ENCODE results near the gene B4GAT1. TPM values are rescaled to one million over a fixed set of nuclear protein-coding genes. Genes with fewer than 3 reads are reported as not detected.
A peak's percentile ranks its signal among the peaks of the same experiment; 100 is the strongest.

Gene B4GAT1
- total RNA-seq, 1 donor from 2014 or later, result 52.9 TPM

DNA sequence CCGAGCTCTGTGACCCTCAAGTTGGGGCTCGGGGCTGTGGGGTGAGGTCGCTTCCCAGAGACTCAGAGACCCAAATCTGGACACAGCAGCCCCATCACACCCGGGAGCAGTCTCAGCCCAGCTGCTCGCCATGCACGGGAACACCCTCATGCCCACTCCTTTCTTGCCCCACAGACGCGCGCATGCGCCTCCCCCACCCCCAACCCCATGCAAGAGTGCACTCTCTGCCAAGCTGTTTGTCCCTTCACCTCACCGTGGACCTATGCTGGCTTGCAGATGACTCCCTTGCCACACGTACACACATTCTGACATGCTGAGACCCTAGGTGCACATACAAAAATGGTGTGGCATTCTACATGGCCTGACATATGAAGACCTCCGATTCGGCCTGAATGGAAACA, 30.1 kb downstream of the B4GAT1 start:
- no peaks in the 10 kb centered on the region for H3K36me3 ChIP-seq
- no peaks in the 10 kb centered on the region for H3K27me3 ChIP-seq (ENCODE audit: low read depth)
- TF ChIP-seq, protein P1, sequence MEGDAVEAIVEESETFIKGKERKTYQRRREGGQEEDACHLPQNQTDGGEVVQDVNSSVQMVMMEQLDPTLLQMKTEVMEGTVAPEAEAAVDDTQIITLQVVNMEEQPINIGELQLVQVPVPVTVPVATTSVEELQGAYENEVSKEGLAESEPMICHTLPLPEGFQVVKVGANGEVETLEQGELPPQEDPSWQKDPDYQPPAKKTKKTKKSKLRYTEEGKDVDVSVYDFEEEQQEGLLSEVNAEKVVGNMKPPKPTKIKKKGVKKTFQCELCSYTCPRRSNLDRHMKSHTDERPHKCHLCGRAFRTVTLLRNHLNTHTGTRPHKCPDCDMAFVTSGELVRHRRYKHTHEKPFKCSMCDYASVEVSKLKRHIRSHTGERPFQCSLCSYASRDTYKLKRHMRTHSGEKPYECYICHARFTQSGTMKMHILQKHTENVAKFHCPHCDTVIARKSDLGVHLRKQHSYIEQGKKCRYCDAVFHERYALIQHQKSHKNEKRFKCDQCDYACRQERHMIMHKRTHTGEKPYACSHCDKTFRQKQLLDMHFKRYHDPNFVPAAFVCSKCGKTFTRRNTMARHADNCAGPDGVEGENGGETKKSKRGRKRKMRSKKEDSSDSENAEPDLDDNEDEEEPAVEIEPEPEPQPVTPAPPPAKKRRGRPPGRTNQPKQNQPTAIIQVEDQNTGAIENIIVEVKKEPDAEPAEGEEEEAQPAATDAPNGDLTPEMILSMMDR (IDR thresholded peaks at IDR 0.05; ENCODE audit: borderline replicate concordance), result no peak
- H3K4me3 ChIP-seq, result peak overlapping the region; percentile 73
- no peaks in the 10 kb centered on the region for H3K9me3 ChIP-seq (replicated peaks)
- DNase-seq, result peak; percentile 67
- peak overlapping the region; percentile 92 for H3K27ac ChIP-seq (replicated peaks)
- H3K4me1 ChIP-seq, result peaks cover 60% of the 10 kb centered on the region
- intact Hi-C loops (cut with micrococcal nuclease), result no loop called here

DNA sequence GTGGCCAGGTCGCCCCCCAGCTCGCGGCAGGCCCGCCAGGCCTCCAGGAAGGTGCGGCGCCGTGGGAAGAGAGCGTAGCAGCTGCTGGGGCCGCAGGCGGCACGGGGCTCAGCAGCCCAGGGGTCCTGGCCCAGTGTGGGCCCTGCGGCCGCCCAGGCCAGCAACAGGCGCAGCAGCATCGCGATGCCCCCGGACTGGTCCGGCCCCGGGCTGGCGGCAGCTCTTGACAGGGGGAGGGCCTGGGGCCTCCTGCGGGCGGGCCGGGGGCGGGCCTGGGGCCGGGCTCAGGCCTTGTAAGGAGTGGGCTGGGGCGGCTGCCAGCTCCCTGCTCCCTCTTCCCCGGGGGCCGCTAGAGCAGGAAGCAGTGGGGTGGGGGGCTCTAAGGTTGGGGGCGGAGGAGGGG, 30.6 kb downstream of the B4GAT1 start, which contains the start of gene CD248:
Gene CD248, minus strand, starts transcription at position 196 of the 403 bp plus-strand sequence. Its CDS starts 17 bp downstream, at position 179.
- Histone ChIP-seq H3K36me3 (no peaks in the 10 kb centered on the region), H3K4me1 (peaks cover 56% of the 10 kb centered on the region), H3K4me3 (peak within 1 kb of the TSS; percentile 73), H3K27me3 (ENCODE audit: low read depth) (no peaks in the 10 kb centered on the region), H3K9me3 (replicated peaks) (no peaks in the 10 kb centered on the region), H3K27ac (replicated peaks) (peak within 1 kb of the TSS; percentile 92)
- intact Hi-C loops (cut with micrococcal nuclease), result no loop called here
- peak; percentile 87 for DNase-seq
- TF ChIP-seq, protein P1 (IDR thresholded peaks at IDR 0.05; ENCODE audit: borderline replicate concordance), result no peak

DNA sequence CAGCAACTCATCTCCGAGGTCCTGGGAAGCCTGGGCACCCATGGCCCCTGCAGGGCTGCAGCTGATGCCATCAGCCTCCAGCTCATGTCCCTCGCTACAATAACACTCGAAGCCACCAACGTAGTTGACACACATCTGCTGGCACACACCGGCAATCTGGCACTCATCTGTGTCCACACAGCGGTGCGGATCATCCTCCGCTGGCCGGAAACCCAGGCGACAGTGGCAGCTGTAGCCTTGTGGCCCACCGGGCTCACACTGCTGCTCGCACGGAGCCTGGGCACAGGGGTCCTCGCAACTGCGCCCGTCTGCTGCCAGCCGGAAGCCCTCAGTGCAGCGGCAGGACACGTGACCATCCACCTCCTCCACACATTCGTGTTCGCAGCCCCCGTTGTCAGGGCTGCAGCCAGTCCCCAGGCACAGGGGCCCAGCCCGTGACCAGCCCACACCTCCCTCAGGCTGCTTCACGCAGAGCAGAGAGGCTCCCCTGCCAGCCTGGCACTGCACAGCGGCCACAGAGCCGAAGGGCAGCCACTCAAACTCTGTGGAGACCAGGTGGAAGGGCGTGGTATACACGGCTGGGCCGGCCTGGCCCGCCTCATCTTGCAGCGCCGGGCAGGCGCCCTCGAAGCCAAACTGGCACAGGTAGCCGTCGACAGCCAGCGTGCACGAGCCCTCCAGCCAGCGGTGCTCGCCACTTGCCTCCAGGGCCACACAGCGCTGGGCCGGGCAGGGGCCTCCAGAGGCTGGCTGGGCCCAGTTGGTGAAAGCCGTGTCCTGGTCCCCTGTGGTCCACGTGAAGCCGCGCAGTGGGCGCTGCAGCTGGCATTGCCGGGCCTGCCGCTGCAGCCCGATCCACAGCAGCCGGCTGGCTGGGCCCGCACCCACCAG, 31.3 kb downstream of the B4GAT1 start:
- Histone ChIP-seq H3K4me1 (peaks cover 51% of the 10 kb centered on the region), H3K9me3 (replicated peaks) (no peaks in the 10 kb centered on the region), H3K27ac (replicated peaks) (peak overlapping the region; percentile 92), H3K27me3 (ENCODE audit: low read depth) (no peaks in the 10 kb centered on the region), H3K4me3 (peak overlapping the region; percentile 73), H3K36me3 (no peaks in the 10 kb centered on the region)
- TF ChIP-seq, protein P1 (IDR thresholded peaks at IDR 0.05; ENCODE audit: borderline replicate concordance), result no peak
- no peak for DNase-seq
- intact Hi-C loops (cut with micrococcal nuclease), result no loop called here

DNA sequence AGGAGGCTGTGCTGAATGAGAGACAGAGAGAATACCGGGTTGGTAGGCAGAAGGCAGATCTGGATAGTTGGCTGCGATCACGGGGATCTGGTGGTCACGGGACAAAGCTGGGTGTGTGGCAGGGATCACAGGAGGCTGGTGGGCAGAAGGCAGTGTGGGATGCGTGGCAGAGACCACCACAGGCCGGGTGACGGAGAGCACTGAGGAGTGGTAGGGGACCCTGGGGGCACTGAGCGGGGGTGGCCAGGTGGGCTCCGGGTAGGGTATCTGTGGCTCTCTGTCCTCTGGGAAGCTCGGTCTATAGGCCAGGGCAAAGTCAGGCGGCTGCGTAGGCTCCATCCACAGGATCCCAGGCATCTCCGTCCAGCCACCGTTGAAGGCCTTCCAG, 31.9 kb downstream of the B4GAT1 start:
- no peak for DNase-seq
- Histone ChIP-seq H3K27me3 (ENCODE audit: low read depth) (no peaks in the 10 kb centered on the region), H3K9me3 (replicated peaks) (no peaks in the 10 kb centered on the region), H3K27ac (replicated peaks) (peak overlapping the region; percentile 92), H3K4me3 (peak overlapping the region; percentile 73), H3K36me3 (no peaks in the 10 kb centered on the region), H3K4me1 (peaks cover 51% of the 10 kb centered on the region)
- TF ChIP-seq, protein P1 (IDR thresholded peaks at IDR 0.05; ENCODE audit: borderline replicate concordance), result no peak
- intact Hi-C loops (cut with micrococcal nuclease), result no loop called here

DNA sequence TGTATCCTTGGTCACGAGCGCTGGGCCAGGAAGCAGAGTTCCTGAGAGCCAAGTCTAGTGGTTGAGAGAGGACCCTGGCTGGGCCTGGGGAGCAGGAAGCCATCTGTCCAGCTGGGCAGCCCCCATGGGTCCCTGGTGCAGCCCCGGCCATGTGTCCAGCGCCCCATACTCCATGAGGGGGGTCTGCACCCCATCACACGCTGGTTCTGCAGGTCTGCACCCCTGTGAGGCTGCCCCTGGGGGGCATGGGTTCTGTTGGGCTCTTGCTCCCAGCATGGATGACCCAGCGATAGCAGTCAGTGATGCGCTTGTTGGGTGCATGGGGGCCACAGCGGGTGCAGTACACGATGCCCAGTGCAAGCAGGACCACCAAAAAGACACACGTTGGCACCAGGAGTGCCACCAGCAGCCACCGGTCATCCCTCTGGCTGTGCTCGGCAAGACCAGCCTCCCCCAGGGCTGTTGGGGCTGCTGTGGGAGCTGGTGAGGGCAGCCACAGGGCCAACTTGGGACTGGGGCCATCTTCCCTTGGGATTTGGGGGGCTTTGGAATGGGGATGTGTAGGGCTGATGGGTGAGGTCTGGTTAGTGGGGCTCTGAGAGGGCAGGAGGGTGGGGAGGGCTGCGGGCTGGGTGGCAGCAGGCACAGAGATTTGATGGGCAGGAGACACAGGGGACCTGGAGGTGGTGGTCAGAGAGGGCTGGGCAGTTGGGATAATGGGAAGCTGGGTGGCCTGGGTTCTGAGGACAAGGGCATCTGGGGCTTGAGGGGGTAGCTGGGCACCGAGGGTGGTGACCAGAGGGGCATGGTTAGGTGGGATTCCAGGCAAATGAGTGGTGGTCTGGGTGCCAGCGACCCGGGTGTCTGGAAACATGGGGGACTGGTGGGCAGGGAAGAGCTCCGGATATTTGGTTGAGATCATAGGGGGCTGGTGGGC, 32.6 kb downstream of the B4GAT1 start:
- Histone ChIP-seq H3K4me1 (peaks cover 51% of the 10 kb centered on the region), H3K9me3 (replicated peaks) (no peaks in the 10 kb centered on the region), H3K27ac (replicated peaks) (peak overlapping the region; percentile 92), H3K36me3 (no peaks in the 10 kb centered on the region), H3K4me3 (peak overlapping the region; percentile 73), H3K27me3 (ENCODE audit: low read depth) (no peaks in the 10 kb centered on the region)
- no peak for DNase-seq
- TF ChIP-seq, protein P1 (IDR thresholded peaks at IDR 0.05; ENCODE audit: borderline replicate concordance), result no peak
- intact Hi-C loops (cut with micrococcal nuclease), result loop anchor here (5.0 kb wide), 1 partner anchor 72 kb away; no protein-coding TSS in a partner anchor

All from left ventricle myocardium inferior (tissue), 1 donor.